Right forelimb (tissue), 1 donor: ENCODE measurements around the gene EHBP1.
"Not testable (repeated sequence)": the region's sequence is repeated elsewhere in the genome, so short reads cannot be mapped to it uniquely, and the experiment has no call there.

Source experiments
- DNase-seq: peaks from one replicate; pipeline ENCODE4 v3.0.0-alpha.2; 2018

The EHBP1 gene

GRCh38 chr2:62968668-62969067 is 263.2 kb downstream of the EHBP1 start:
- no peak for DNase-seq

GRCh38 chr2:62971936-62972335 is 266.4 kb downstream of the EHBP1 start:
- no peak for DNase-seq

- DNase-seq = no peak
Measured at GRCh38 chr2:62972601-62973000, 267.1 kb downstream of the EHBP1 start.

GRCh38 chr2:62974999-62975398 is 269.5 kb downstream of the EHBP1 start:
- no peak for DNase-seq

GRCh38 chr2:62991605-62992004 is 286.1 kb downstream of the EHBP1 start:
- no peak for DNase-seq

- no peak for DNase-seq
Measured at GRCh38 chr2:62992561-62992960, 287.0 kb downstream of the EHBP1 start.

- DNase-seq = no peak
Measured at GRCh38 chr2:62994206-62994605, 288.7 kb downstream of the EHBP1 start.

GRCh38 chr2:62996534-62997186 is 291.1 kb downstream of the EHBP1 start:
- DNase-seq = no peak

GRCh38 chr2:62998949-62999348 is 293.4 kb downstream of the EHBP1 start:
- no peak for DNase-seq

GRCh38 chr2:62999905-63000304 is 294.4 kb downstream of the EHBP1 start:
- DNase-seq = no peak

- DNase-seq = no peak
Measured at GRCh38 chr2:63000801-63001200, 295.3 kb downstream of the EHBP1 start.

GRCh38 chr2:63001576-63001975 is 296.1 kb downstream of the EHBP1 start:
- no peak for DNase-seq

GRCh38 chr2:63003351-63003750 is 297.8 kb downstream of the EHBP1 start:
- DNase-seq = no peak

- DNase-seq = no peak
Measured at GRCh38 chr2:63007813-63008458, 302.4 kb downstream of the EHBP1 start.

GRCh38 chr2:63008838-63009237 is 303.3 kb downstream of the EHBP1 start:
- DNase-seq = no peak

- DNase-seq = no peak
Measured at GRCh38 chr2:63009490-63009889, 304.0 kb downstream of the EHBP1 start.

- DNase-seq = no peak
Measured at GRCh38 chr2:63012541-63012940, 307.0 kb downstream of the EHBP1 start.

GRCh38 chr2:63013438-63013837 is 307.9 kb downstream of the EHBP1 start:
- DNase-seq = no peak

GRCh38 chr2:63015389-63015788 is 309.9 kb downstream of the EHBP1 start:
- DNase-seq = no peak

- DNase-seq = no peak
Measured at GRCh38 chr2:63018439-63018838, 312.9 kb downstream of the EHBP1 start.

- not testable (repeated sequence) for DNase-seq
Measured at GRCh38 chr2:63019686-63020085, 314.2 kb downstream of the EHBP1 start.

- DNase-seq = no peak
Measured at GRCh38 chr2:63023444-63023843, 317.9 kb downstream of the EHBP1 start.

GRCh38 chr2:63027220-63027619 is 321.7 kb downstream of the EHBP1 start:
- DNase-seq = no peak

GRCh38 chr2:63029058-63029457 is 323.5 kb downstream of the EHBP1 start:
- no peak for DNase-seq

- DNase-seq = no peak
Measured at GRCh38 chr2:63034526-63034925, 329.0 kb downstream of the EHBP1 start.
